ENCODE measurements around the gene DDIT4. TPM values are rescaled to one million over a fixed set of nuclear protein-coding genes. Genes with fewer than 3 reads are reported as not detected.
"Not testable (repeated sequence)": the region's sequence is repeated elsewhere in the genome, so short reads cannot be mapped to it uniquely, and the experiment has no call there.

DDIT4 gene
- total RNA-seq, 1 donor from 2014 or later = 87.2 TPM

DNA sequence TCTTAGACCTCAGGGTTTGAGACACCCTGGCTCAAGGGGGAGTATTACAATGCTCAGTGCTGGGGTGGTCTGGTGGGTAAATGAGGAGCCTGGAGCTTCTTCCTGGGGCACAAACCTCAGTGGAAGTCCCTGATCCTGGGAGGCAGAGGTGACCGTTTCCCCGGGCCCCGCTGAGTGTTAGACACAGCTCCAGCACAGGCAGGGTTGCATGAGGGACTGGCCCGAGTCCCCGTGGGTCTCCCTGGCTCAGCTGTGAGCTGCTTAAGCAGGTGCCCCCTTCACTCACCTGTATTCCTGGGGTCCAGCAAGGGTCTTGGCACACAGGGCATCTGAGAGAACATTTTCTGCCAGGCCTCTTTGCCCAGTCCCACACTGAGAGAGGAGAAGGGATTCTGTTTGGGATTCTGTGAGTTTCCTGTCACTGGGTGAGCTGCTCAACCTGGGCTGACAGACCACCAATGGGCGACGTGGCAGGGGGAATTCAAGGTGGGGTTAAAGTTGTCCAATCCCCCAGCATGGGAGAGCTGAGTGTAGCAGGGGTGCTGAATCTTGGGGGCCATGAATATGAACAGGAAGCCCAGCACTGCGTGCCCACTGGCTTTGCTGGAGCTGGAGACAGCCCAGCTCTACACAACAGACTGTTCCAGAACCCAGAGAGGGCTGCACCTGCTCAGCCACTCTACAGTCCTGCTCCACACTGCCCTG lies 29.9 kb downstream of the DDIT4 start:
- Histone ChIP-seq H3K4me3 (ENCODE audit: low read length in 3 of 3) (no peak overlapping the region), H3K9me3 (ENCODE audit: control insufficient read depth in 3 of 3, low read length in 3 of 3) (no peaks in the 10 kb centered on the region), H3K27me3 (ENCODE audit: control insufficient read depth in 3 of 3, insufficient read depth in 3 of 3, low read length in 3 of 3) (no peaks in the 10 kb centered on the region), H3K9ac (ENCODE audit: low read depth in 1 of 3, low read length in 3 of 3) (no peak overlapping the region), H3K4me1 (ENCODE audit: control insufficient read depth in 3 of 3, insufficient read depth in 3 of 3, low read length in 3 of 3) (peaks cover 13 to 28% (median 27%) of the 10 kb centered on the region in 3 donors), H3K27ac (ENCODE audit: low read depth, low read length) (no peak overlapping the region), H3K36me3 (ENCODE audit: control insufficient read depth in 3 of 3, insufficient read depth in 3 of 3, low read length in 3 of 3) (no peaks in the 10 kb centered on the region)

DNA sequence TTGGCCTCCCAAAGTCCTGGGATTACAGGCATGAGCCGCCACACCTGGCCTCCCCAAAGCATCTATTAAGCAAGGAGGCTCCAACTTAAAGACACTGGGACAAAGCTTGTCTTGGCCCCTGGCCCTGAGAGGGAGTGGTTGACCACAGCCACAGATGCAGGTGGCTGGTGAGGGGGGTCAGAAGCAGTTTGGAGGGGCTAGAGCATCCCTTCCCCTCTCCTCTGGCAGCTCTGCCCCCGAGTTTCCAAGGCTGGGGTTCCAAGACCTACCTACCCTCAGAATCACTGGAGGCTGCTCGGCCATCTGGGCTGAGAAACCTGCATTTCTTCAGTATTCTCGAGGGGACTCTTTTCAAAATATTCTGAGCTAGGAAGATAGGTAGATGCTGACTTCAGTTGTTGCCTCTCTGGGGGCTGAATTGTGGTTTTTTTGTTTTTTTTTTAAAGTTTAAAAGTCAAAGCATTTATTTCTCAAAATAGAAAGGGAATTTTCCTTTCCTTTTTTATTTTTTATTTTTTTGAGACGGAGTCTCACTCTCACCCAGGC lies 32.6 kb downstream of the DDIT4 start:
- Histone ChIP-seq H3K36me3 (ENCODE audit: control insufficient read depth in 3 of 3, insufficient read depth in 3 of 3, low read length in 3 of 3) (no peaks in the 10 kb centered on the region), H3K9me3 (ENCODE audit: control insufficient read depth in 3 of 3, low read length in 3 of 3) (no peaks in the 10 kb centered on the region), H3K9ac (ENCODE audit: low read depth in 1 of 3, low read length in 3 of 3) (no peak overlapping the region), H3K27me3 (ENCODE audit: control insufficient read depth in 3 of 3, insufficient read depth in 3 of 3, low read length in 3 of 3) (no peaks in the 10 kb centered on the region), H3K27ac (ENCODE audit: low read depth, low read length) (no peak overlapping the region), H3K4me1 (ENCODE audit: control insufficient read depth in 3 of 3, insufficient read depth in 3 of 3, low read length in 3 of 3) (peaks cover 39 to 54% (median 52%) of the 10 kb centered on the region in 3 donors), H3K4me3 (ENCODE audit: low read length in 3 of 3) (no peak overlapping the region)

DNA sequence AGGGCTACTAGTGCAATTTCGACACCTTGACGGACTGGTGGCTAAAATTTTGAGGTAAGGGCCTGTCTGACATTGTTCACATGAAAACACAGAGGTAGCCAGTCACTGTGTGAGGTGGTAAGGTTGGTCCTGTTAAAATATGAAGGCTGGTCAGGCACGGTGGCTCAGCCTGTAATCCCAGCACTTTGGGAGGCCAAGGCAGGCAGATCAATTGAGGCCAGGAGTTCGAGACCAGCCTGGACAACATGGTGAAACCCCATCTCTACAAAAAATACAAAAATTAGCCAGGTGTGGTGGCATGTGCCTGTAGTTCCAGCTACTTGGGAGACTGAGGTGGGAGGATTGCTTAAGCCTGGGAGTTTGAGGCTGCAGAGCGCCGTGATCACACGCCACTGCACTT lies 34.0 kb downstream of the DDIT4 start:
- peaks cover 44 to 57% (median 52%) of the 10 kb centered on the region in 3 donors for H3K4me1 ChIP-seq (ENCODE audit: control insufficient read depth in 3 of 3, insufficient read depth in 3 of 3, low read length in 3 of 3)
- peak overlapping the region in 1 of 3 donors; percentile 16 for H3K9ac ChIP-seq (ENCODE audit: low read depth in 1 of 3, low read length in 3 of 3)
- H3K27ac ChIP-seq (ENCODE audit: low read depth, low read length) = peak overlapping the region; percentile 47
- H3K9me3 ChIP-seq (ENCODE audit: control insufficient read depth in 3 of 3, low read length in 3 of 3); H3K36me3 ChIP-seq (ENCODE audit: control insufficient read depth in 3 of 3, insufficient read depth in 3 of 3, low read length in 3 of 3); H3K4me3 ChIP-seq (ENCODE audit: low read length in 3 of 3); H3K27me3 ChIP-seq (ENCODE audit: control insufficient read depth in 3 of 3, insufficient read depth in 3 of 3, low read length in 3 of 3): not testable (repeated sequence)

DNA sequence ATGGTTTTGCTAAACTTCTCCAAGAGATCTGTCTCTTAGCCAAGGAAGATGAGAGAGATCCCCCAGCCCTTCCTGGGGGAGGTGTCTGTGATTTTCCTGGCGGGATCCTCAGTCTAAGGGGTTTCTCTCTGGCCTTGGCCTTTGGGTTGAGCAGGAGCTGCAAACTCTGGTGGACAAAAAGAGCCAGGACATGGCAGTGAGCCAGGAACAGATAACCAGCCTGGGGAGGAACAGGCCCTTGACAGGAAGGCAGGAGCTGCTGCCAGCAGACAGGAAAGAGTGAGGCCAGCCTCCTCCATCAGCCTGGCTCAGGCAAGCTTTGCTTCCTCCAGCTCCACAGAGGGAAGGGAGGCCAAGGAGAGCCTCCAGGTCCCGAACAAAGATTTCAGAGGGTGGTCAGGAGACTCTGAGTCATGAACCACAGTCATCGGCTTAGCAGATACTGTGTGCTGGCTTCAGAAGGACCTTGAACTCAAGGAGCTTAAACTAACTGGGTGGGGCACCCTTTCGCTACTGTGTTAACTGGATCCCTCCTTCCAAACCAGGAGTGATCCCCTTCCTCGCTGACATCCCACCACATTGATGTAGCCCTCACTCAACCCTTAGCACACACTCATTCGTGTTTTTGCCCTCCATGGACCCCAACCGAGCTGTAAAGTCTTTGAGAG lies 34.7 kb downstream of the DDIT4 start:
- Histone ChIP-seq H3K4me1 (ENCODE audit: control insufficient read depth in 3 of 3, insufficient read depth in 3 of 3, low read length in 3 of 3) (peaks cover 44 to 57% (median 51%) of the 10 kb centered on the region in 3 donors), H3K27me3 (ENCODE audit: control insufficient read depth in 3 of 3, insufficient read depth in 3 of 3, low read length in 3 of 3) (no peaks in the 10 kb centered on the region), H3K27ac (ENCODE audit: low read depth, low read length) (peak overlapping the region; percentile 86), H3K4me3 (ENCODE audit: low read length in 3 of 3) (peak overlapping the region in 1 of 3 donors; percentile 52), H3K9ac (ENCODE audit: low read depth in 1 of 3, low read length in 3 of 3) (peak overlapping the region in 1 of 3 donors; percentile 73), H3K36me3 (ENCODE audit: control insufficient read depth in 3 of 3, insufficient read depth in 3 of 3, low read length in 3 of 3) (no peaks in the 10 kb centered on the region), H3K9me3 (ENCODE audit: control insufficient read depth in 3 of 3, low read length in 3 of 3) (no peaks in the 10 kb centered on the region)

DNA sequence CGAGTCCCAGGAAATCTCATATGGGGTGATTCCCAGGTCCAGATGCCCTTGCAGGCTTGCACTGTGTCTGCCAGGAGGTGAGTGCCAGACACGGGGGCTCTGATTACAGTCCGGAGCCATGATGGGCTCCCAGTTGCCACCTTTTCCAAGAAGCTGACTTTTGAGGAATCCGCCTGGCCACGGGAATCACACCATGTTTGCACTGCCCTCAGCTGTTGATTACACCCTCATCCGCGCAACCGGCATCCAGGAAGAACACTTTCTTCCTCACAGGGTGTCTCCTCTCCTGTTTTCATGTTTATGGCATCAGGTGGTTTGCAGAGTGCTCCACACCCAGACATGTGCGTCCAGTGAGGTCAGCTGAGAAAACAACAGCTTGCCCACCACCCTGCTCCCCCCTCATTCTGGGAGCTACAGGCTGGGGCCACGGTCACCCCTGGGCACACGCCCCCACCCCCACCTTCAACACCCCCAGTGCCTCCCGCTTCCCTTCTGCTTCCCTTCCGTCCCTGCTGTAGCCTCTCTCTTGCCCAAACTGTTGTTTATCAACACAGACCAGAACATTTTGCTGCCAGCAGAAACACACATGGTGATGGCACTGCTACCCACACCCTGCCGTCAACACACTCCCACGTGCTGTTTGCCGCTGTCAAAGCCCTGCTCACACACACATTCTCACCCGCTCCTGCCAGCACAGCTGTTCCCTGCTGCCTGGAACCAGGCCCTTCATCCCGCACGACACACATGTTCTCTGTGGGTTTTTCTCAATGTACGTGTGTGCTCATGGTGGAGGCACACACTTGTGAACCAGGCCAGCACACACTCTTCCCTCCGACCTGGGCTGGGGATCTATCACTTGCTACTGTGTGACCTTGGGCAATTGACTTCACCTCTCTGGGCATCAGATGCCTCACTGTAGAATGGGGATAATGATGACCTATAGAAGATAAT lies 35.8 kb downstream of the DDIT4 start:
- peak overlapping the region in 2 of 3 donors; percentile 49 to 52 for H3K4me3 ChIP-seq (ENCODE audit: low read length in 3 of 3)
- H3K9ac ChIP-seq (ENCODE audit: low read depth in 1 of 3, low read length in 3 of 3) = peak overlapping the region; percentile 54 to 73 (median 61)
- peak overlapping the region; percentile 86 for H3K27ac ChIP-seq (ENCODE audit: low read depth, low read length)
- peaks cover 44 to 55% (median 48%) of the 10 kb centered on the region in 3 donors for H3K4me1 ChIP-seq (ENCODE audit: control insufficient read depth in 3 of 3, insufficient read depth in 3 of 3, low read length in 3 of 3)
- no peaks in the 10 kb centered on the region for H3K27me3 ChIP-seq (ENCODE audit: control insufficient read depth in 3 of 3, insufficient read depth in 3 of 3, low read length in 3 of 3)
- H3K9me3 ChIP-seq (ENCODE audit: control insufficient read depth in 3 of 3, low read length in 3 of 3) = no peaks in the 10 kb centered on the region
- H3K36me3 ChIP-seq (ENCODE audit: control insufficient read depth in 3 of 3, insufficient read depth in 3 of 3, low read length in 3 of 3) = no peaks in the 10 kb centered on the region

DNA sequence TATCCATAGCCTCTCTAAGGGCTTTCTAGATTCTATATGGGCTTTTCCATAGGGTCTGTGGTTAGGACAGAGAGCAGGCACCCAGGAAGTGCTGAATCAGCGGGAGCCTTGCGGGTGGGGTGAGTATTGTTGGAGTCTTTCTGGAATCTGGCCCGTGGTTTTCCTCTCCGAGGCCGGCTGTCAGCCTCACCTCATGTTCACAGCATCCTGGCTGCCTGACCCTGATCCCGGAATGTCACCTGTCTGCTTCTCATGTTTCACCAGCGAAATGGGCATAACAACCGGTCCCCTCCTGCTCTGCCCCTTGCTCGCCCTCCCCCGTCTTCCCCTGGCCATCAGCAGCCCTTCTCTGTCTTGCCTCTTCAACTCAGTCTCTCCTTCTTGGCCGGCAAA lies 36.5 kb downstream of the DDIT4 start:
- no peaks in the 10 kb centered on the region for H3K27me3 ChIP-seq (ENCODE audit: control insufficient read depth in 3 of 3, insufficient read depth in 3 of 3, low read length in 3 of 3)
- H3K4me3 ChIP-seq (ENCODE audit: low read length in 3 of 3) = peak overlapping the region in 2 of 3 donors; percentile 28 to 52
- peak overlapping the region; percentile 4 to 73 (median 61) for H3K9ac ChIP-seq (ENCODE audit: low read depth in 1 of 3, low read length in 3 of 3)
- H3K36me3 ChIP-seq (ENCODE audit: control insufficient read depth in 3 of 3, insufficient read depth in 3 of 3, low read length in 3 of 3) = no peaks in the 10 kb centered on the region
- peak overlapping the region; percentile 86 for H3K27ac ChIP-seq (ENCODE audit: low read depth, low read length)
- H3K9me3 ChIP-seq (ENCODE audit: control insufficient read depth in 3 of 3, low read length in 3 of 3) = no peaks in the 10 kb centered on the region
- peaks cover 49 to 59% (median 52%) of the 10 kb centered on the region in 3 donors for H3K4me1 ChIP-seq (ENCODE audit: control insufficient read depth in 3 of 3, insufficient read depth in 3 of 3, low read length in 3 of 3)

DNA sequence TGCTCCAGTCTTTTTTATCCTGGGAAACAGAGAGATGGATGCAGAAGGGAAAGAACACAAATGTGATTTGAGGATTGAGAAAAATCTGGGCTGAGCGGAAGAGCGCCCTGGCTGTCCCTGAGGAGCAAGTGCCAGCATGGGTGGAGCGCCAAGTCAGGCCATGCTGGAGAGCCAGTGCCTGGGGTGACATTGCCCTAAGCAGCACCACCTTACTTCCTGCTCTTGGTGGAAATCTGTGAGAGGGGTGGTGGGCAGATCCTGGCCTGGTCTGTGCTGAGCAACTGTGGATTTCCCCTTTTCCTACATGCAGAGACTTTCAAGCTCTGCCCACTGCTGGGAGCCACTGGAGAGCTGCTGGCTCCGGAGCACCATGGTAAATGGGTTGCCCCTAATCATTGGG lies 36.9 kb downstream of the DDIT4 start:
- H3K9ac ChIP-seq (ENCODE audit: low read depth in 1 of 3, low read length in 3 of 3) = peak overlapping the region; percentile 4 to 73 (median 61)

DNA sequence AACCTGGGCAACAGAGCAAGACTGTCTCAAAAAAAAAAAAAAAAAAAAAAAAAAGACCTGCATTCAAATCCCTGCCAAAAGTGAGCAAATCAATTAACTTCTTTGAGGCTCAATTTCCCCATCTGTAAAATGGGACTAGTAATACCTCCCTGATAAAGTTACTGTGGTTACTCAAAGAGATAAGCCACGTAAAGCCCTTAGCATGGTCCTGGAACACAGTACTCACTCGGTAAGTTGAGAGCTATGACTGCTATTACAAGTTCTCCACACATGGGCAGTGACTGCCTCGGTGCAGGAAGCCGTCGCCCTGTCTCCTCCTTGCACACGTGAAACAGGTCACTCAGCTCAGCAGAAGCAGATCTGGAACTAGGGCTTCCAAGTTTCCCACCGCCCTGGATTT lies 37.9 kb downstream of the DDIT4 start:
- Histone ChIP-seq H3K9me3 (ENCODE audit: control insufficient read depth in 3 of 3, low read length in 3 of 3) (no peaks in the 10 kb centered on the region), H3K4me3 (ENCODE audit: low read length in 3 of 3) (no peak overlapping the region), H3K27me3 (ENCODE audit: control insufficient read depth in 3 of 3, insufficient read depth in 3 of 3, low read length in 3 of 3) (no peaks in the 10 kb centered on the region), H3K9ac (ENCODE audit: low read depth in 1 of 3, low read length in 3 of 3) (no peak overlapping the region), H3K36me3 (ENCODE audit: control insufficient read depth in 3 of 3, insufficient read depth in 3 of 3, low read length in 3 of 3) (no peaks in the 10 kb centered on the region), H3K4me1 (ENCODE audit: control insufficient read depth in 3 of 3, insufficient read depth in 3 of 3, low read length in 3 of 3) (peaks cover 57 to 65% (median 63%) of the 10 kb centered on the region in 3 donors), H3K27ac (ENCODE audit: low read depth, low read length) (no peak overlapping the region)

More for the DNA sequence above, 36.9 kb downstream of the DDIT4 start:
- no peaks in the 10 kb centered on the region for H3K9me3 ChIP-seq (ENCODE audit: control insufficient read depth in 3 of 3, low read length in 3 of 3)
- peak overlapping the region in 2 of 3 donors; percentile 28 to 52 for H3K4me3 ChIP-seq (ENCODE audit: low read length in 3 of 3)
- H3K27me3 ChIP-seq (ENCODE audit: control insufficient read depth in 3 of 3, insufficient read depth in 3 of 3, low read length in 3 of 3) = no peaks in the 10 kb centered on the region
- peak overlapping the region; percentile 86 for H3K27ac ChIP-seq (ENCODE audit: low read depth, low read length)
- no peaks in the 10 kb centered on the region for H3K36me3 ChIP-seq (ENCODE audit: control insufficient read depth in 3 of 3, insufficient read depth in 3 of 3, low read length in 3 of 3)
- H3K4me1 ChIP-seq (ENCODE audit: control insufficient read depth in 3 of 3, insufficient read depth in 3 of 3, low read length in 3 of 3) = peaks cover 53 to 59% (median 55%) of the 10 kb centered on the region in 3 donors

DNA sequence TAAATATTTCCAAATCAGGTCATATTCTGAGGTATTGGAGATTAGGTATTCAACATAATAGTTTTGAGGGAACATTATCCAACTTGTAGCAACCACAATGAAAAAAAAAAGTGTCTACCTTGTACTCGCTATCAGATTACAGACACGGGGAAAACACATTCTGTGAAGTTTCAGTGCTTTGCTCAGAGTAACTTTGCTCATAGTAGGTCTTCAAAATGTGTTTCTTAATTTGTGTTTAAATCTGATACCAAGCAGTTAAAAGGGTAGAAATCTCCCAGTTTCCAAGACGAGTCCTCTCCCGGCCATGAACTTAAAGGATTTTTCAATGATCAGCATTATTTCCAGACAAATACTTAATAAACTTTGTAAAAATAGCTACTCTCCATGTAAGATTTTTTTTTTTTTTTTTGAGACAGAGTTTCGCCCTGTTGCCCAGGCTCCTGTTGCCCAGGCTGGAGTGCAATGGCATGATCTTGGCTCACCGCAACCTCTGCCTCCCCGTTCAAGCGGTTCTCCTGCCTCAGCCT lies 39.2 kb downstream of the DDIT4 start:
- H3K4me3 ChIP-seq (ENCODE audit: low read length in 3 of 3) = no peak overlapping the region
- no peaks in the 10 kb centered on the region for H3K36me3 ChIP-seq (ENCODE audit: control insufficient read depth in 3 of 3, insufficient read depth in 3 of 3, low read length in 3 of 3)
- no peak overlapping the region for H3K9ac ChIP-seq (ENCODE audit: low read depth in 1 of 3, low read length in 3 of 3)
- peaks cover 57 to 65% (median 63%) of the 10 kb centered on the region in 3 donors for H3K4me1 ChIP-seq (ENCODE audit: control insufficient read depth in 3 of 3, insufficient read depth in 3 of 3, low read length in 3 of 3)
- no peak overlapping the region for H3K27ac ChIP-seq (ENCODE audit: low read depth, low read length)
- no peaks in the 10 kb centered on the region for H3K27me3 ChIP-seq (ENCODE audit: control insufficient read depth in 3 of 3, insufficient read depth in 3 of 3, low read length in 3 of 3)
- no peaks in the 10 kb centered on the region for H3K9me3 ChIP-seq (ENCODE audit: control insufficient read depth in 3 of 3, low read length in 3 of 3)
